ENCODE results near the gene DOK3. TPM values are rescaled to one million over a fixed set of nuclear protein-coding genes. Genes with fewer than 3 reads are reported as not detected.

Gene DOK3
- total RNA-seq, 1 experiment from 2014 or later = 6.0 TPM

GRCh38 chr5:177466861-177467260 lies 42.8 kb downstream of the DOK3 start:
- Mint-ChIP-seq H3K9me3 (ENCODE audit: unreplicated experiment) (no peaks in the 10 kb centered on the region), H3K36me3 (ENCODE audit: insufficient read depth, unreplicated experiment) (peaks cover 32% of the 10 kb centered on the region), H3K4me3 (ENCODE audit: unreplicated experiment) (no peak overlapping the region), H3K4me1 (ENCODE audit: insufficient read depth, unreplicated experiment) (peaks cover 31% of the 10 kb centered on the region), H3K27me3 (ENCODE audit: insufficient read depth, unreplicated experiment) (no peaks in the 10 kb centered on the region), H3K27ac (ENCODE audit: low read depth, unreplicated experiment) (no peak overlapping the region)
- no TSS peak for BruUV-seq (replicated peaks)
- intact Hi-C loops (cut with micrococcal nuclease) = no loop called here
- no peak for DNase-seq (ENCODE audit: unreplicated experiment)
- ChIA-PET POLR2A (no interaction called here), CTCF (interaction anchor here (1.2 to 4.0 kb wide), 2 partner anchors 11 to 30 kb away, joined by 5 to 39 read pairs; no protein-coding TSS in a partner anchor)
- TF ChIP-seq, protein P1, sequence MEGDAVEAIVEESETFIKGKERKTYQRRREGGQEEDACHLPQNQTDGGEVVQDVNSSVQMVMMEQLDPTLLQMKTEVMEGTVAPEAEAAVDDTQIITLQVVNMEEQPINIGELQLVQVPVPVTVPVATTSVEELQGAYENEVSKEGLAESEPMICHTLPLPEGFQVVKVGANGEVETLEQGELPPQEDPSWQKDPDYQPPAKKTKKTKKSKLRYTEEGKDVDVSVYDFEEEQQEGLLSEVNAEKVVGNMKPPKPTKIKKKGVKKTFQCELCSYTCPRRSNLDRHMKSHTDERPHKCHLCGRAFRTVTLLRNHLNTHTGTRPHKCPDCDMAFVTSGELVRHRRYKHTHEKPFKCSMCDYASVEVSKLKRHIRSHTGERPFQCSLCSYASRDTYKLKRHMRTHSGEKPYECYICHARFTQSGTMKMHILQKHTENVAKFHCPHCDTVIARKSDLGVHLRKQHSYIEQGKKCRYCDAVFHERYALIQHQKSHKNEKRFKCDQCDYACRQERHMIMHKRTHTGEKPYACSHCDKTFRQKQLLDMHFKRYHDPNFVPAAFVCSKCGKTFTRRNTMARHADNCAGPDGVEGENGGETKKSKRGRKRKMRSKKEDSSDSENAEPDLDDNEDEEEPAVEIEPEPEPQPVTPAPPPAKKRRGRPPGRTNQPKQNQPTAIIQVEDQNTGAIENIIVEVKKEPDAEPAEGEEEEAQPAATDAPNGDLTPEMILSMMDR (IDR thresholded peaks at IDR 0.05; ENCODE audit: unreplicated experiment) = no peak

DNA sequence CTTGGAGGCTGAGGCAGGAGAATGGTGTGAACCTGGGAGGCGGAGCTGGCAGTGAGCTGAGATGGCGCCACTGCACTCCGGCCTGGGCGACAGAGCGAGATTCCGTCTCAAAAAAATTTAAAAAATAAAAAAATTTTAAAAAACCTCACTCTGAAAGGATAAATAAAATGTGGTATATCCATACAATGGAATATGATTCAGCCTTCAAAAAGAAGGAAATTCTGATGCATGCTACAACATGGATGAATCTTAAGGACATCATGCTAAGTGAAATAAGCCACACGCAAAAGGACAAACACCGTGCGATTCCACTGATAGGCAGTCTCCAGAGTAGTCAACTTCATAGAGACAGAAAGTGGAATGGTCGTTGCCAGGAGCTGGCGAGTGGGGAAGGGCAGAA lies 44.6 kb downstream of the DOK3 start:
- Mint-ChIP-seq H3K27ac (ENCODE audit: low read depth, unreplicated experiment) (no peak overlapping the region), H3K36me3 (ENCODE audit: insufficient read depth, unreplicated experiment) (peaks cover 32% of the 10 kb centered on the region), H3K9me3 (ENCODE audit: unreplicated experiment) (no peaks in the 10 kb centered on the region), H3K4me3 (ENCODE audit: unreplicated experiment) (no peak overlapping the region), H3K27me3 (ENCODE audit: insufficient read depth, unreplicated experiment) (no peaks in the 10 kb centered on the region), H3K4me1 (ENCODE audit: insufficient read depth, unreplicated experiment) (peaks cover 17% of the 10 kb centered on the region)
- TF ChIP-seq, protein P1 (IDR thresholded peaks at IDR 0.05; ENCODE audit: unreplicated experiment) = no peak
- no TSS peak for BruUV-seq (replicated peaks)
- DNase-seq (ENCODE audit: unreplicated experiment) = no peak
- POLR2A ChIA-PET = interaction anchor here (1.3 to 1.6 kb wide), 2 partner anchors 17 to 33 kb away, joined by 3 to 5 read pairs; partner anchors contain the start of gene PDLIM7
- CTCF ChIA-PET = interaction anchor here (0.6 to 4.0 kb wide), 8 partner anchors 9 to 921 kb away, joined by 3 to 39 read pairs (median 3); no protein-coding TSS in a partner anchor
- intact Hi-C loops (cut with micrococcal nuclease) = no loop called here

- Mint-ChIP-seq H3K27ac (ENCODE audit: low read depth, unreplicated experiment) (no peak overlapping the region), H3K27me3 (ENCODE audit: insufficient read depth, unreplicated experiment) (no peaks in the 10 kb centered on the region), H3K4me1 (ENCODE audit: insufficient read depth, unreplicated experiment) (no peaks in the 10 kb centered on the region), H3K9me3 (ENCODE audit: unreplicated experiment) (no peaks in the 10 kb centered on the region), H3K4me3 (ENCODE audit: unreplicated experiment) (no peak overlapping the region), H3K36me3 (ENCODE audit: insufficient read depth, unreplicated experiment) (peaks cover 34% of the 10 kb centered on the region)
- TF ChIP-seq, protein P1 (IDR thresholded peaks at IDR 0.05; ENCODE audit: unreplicated experiment) = no peak
- CTCF ChIA-PET = interaction anchor here (0.9 to 1.6 kb wide), 2 partner anchors 30 to 84 kb away, joined by 4 read pairs; no protein-coding TSS in a partner anchor
- no peak for DNase-seq (ENCODE audit: unreplicated experiment)
- POLR2A ChIA-PET = interaction anchor here (1.2 to 1.4 kb wide), 2 partner anchors 11 to 73 kb away, joined by 3 to 6 read pairs; no protein-coding TSS in a partner anchor
- intact Hi-C loops (cut with micrococcal nuclease) = no loop called here
- BruUV-seq (replicated peaks) = no TSS peak
Measured at GRCh38 chr5:177462021-177462670, 47.5 kb downstream of the DOK3 start.

DNA sequence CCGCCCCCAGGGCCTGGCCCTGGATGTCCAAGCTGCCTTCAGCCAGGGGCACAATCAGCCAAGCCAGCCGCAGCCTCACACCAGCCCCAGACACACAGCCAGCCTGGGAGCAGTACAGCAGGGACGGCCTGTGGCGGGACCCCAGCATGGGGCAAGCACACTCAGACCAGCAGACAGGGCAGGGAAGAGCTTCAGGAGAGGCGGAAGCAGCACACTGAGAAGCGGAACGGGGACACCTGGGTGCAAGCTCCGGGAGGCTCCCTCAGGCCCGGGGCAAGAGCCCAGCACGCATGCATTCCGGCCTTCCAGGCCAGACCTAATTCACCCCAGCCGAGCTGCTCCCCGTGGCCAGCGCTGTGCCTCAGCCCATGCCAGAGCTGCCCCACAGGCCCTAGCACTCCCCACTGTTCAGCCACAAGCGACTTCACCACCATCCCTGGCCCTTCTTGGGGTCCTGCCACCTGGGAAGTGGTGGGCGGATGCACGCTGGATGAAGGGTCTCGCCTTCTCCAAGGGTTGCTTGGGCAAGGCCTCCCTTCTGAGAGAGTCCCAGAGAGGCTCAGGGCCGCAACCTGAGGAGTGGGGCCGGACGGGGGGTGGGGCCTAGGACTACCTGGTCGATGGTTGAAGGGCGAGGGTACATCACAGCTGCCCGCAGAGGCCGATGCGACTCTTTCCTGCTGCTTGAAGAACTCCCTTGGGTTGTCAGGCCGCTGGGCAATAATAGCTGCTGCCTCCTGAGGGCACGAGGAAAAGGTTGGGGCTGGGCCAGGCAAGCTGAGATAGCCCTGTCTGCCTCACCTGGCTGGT lies 49.6 kb downstream of the DOK3 start:
- Mint-ChIP-seq H3K4me3 (ENCODE audit: unreplicated experiment) (no peak overlapping the region), H3K9me3 (ENCODE audit: unreplicated experiment) (no peaks in the 10 kb centered on the region), H3K27ac (ENCODE audit: low read depth, unreplicated experiment) (no peak overlapping the region), H3K4me1 (ENCODE audit: insufficient read depth, unreplicated experiment) (no peaks in the 10 kb centered on the region), H3K36me3 (ENCODE audit: insufficient read depth, unreplicated experiment) (peaks cover 31% of the 10 kb centered on the region), H3K27me3 (ENCODE audit: insufficient read depth, unreplicated experiment) (no peaks in the 10 kb centered on the region)
- intact Hi-C loops (cut with micrococcal nuclease) = no loop called here
- POLR2A ChIA-PET = interaction anchor here (0.7 to 1.4 kb wide), 2 partner anchors 32 to 56 kb away, joined by 3 to 4 read pairs; no protein-coding TSS in a partner anchor
- BruUV-seq (replicated peaks) = no TSS peak
- CTCF ChIA-PET = interaction anchor here (0.6 to 15.3 kb wide), 6 partner anchors 36 to 142 kb away, joined by 3 to 209 read pairs (median 4); no protein-coding TSS in a partner anchor
- no peak for DNase-seq (ENCODE audit: unreplicated experiment)
- TF ChIP-seq, protein P1 (IDR thresholded peaks at IDR 0.05; ENCODE audit: unreplicated experiment) = no peak

All from MCF 10A (cell line).